OCI-LY1 (cell line): ENCODE measurements around the gene PLEKHA4.

Experiments
- H2AFZ ChIP-seq: fragments of 200-600 bp; sonication (generic), shearing (Covaris generic); 2 replicates; pipeline ENCODE4 v1.6.0; 2014; ENCODE audit warnings: antibody characterized with exemption, mild to moderate bottlenecking, low read length
- H3F3A ChIP-seq: fragments of 200-600 bp; sonication (generic), shearing (Covaris generic); 2 replicates; pipeline ENCODE4 v1.6.0; 2014; ENCODE audit warnings: mild to moderate bottlenecking, antibody characterized with exemption, low read length, moderate library complexity; ENCODE audit not compliant: insufficient read depth
- H3K27ac ChIP-seq: fragments of 200-600 bp; sonication (generic); 2 replicates; pipeline ENCODE4 v1.5.1; 2014; ENCODE audit warnings: low read length, mixed run types, mild to moderate bottlenecking, low read depth; ENCODE audit not compliant: poor library complexity, severe bottlenecking
- H3K27me3 ChIP-seq: fragments of 200-600 bp; sonication (generic); 2 replicates; pipeline ENCODE4 v1.6.0; 2014; ENCODE audit warnings: antibody characterized with exemption, mild to moderate bottlenecking, low read length, moderate library complexity; ENCODE audit not compliant: insufficient read depth
- H3K36me3 ChIP-seq: fragments of 200-600 bp; sonication (generic); 2 replicates; pipeline ENCODE4 v1.6.1; 2014; ENCODE audit warnings: mild to moderate bottlenecking, antibody characterized with exemption, low read length, moderate library complexity, mixed read lengths; ENCODE audit not compliant: insufficient read depth
- H3K4me1 ChIP-seq: fragments of 200-600 bp; sonication (generic); 2 replicates; pipeline ENCODE4 v1.5.1; 2014; ENCODE audit warnings: mild to moderate bottlenecking, low read length, moderate library complexity; ENCODE audit not compliant: insufficient read depth, severe bottlenecking
- H3K4me2 ChIP-seq: fragments of 200-600 bp; sonication (generic), shearing (Covaris generic); 2 replicates; pipeline ENCODE4 v1.6.1; 2014; ENCODE audit warnings: low read length
- H3K4me3 ChIP-seq: fragments of 200-600 bp; sonication (generic); 2 replicates; pipeline ENCODE4 v1.5.1; 2014; ENCODE audit warnings: low read length, low read depth, mild to moderate bottlenecking, mixed read lengths; ENCODE audit not compliant: poor library complexity, severe bottlenecking
- H3K79me2 ChIP-seq: fragments of 200-600 bp; shearing (Covaris generic); 2 replicates; pipeline ENCODE4 v1.6.1; 2016; ENCODE audit warnings: mixed run types, low read length, mixed read lengths; ENCODE audit not compliant: insufficient read depth
- H3K9ac ChIP-seq: fragments of 200-600 bp; sonication (generic), shearing (Covaris generic); 2 replicates; pipeline ENCODE4 v1.6.1; 2014; ENCODE audit warnings: mild to moderate bottlenecking, low read length, mixed read lengths
- H3K9me2 ChIP-seq: fragments of 200-600 bp; sonication (generic), shearing (Covaris generic); 2 replicates; pipeline ENCODE4 v1.6.1; 2014; ENCODE audit warnings: low read depth, mild to moderate bottlenecking, low read length, mixed read lengths
- H3K9me3 ChIP-seq: fragments of 200-600 bp; shearing (Covaris generic); 2 replicates; pipeline ENCODE4 v1.6.1; 2014; ENCODE audit warnings: low read length, mixed read lengths
- H4K20me1 ChIP-seq: fragments of 200-600 bp; sonication (generic), shearing (Covaris generic); 2 replicates; pipeline ENCODE4 v1.6.0; 2016; ENCODE audit warnings: mild to moderate bottlenecking, low read length; ENCODE audit not compliant: insufficient read depth
- CTCF ChIP-seq: fragments of 200-600 bp; sonication (generic), shearing (Covaris generic); IDR thresholded peaks from 2 replicates; pipeline ENCODE4 v1.5.1; 2017; ENCODE audit warnings: mild to moderate bottlenecking, antibody characterized with exemption, low read length, moderate library complexity, mixed read lengths
- EZH2 ChIP-seq: fragments of 200-600 bp; sonication (generic), shearing (Covaris generic); IDR thresholded peaks from 2 replicates; pipeline ENCODE4 v1.8.0; 2017; ENCODE audit warnings: borderline replicate concordance, mixed run types, mild to moderate bottlenecking, antibody characterized with exemption, low read length, moderate library complexity, mixed read lengths

Gene PLEKHA4

GRCh38 chr19:48867746-48868113 lies 687 bp downstream of the PLEKHA4 start:
- H3K9ac ChIP-seq = no peak overlapping the region
- peaks cover 26% of the 10 kb centered on the region for H3K27me3 ChIP-seq
- H3F3A ChIP-seq = no peaks in the 10 kb centered on the region
- H3K27ac ChIP-seq = no peak overlapping the region
- no peaks in the 10 kb centered on the region for H3K36me3 ChIP-seq
- no peak overlapping the region for H2AFZ ChIP-seq
- no peaks in the 10 kb centered on the region for H4K20me1 ChIP-seq
- H3K4me3 ChIP-seq = no peak overlapping the region
- no peaks in the 10 kb centered on the region for H3K9me2 ChIP-seq
- H3K4me1 ChIP-seq = peaks cover 10% of the 10 kb centered on the region
- no peaks in the 10 kb centered on the region for H3K79me2 ChIP-seq
- TF ChIP-seq CTCF = no peak
- no peak for TF ChIP-seq EZH2
- H3K4me2 ChIP-seq = no peak overlapping the region
- no peaks in the 10 kb centered on the region for H3K9me3 ChIP-seq

GRCh38 chr19:48867123-48867745 lies 1.2 kb downstream of the PLEKHA4 start:
- no peak overlapping the region for H3K4me2 ChIP-seq
- H3K4me1 ChIP-seq = peaks cover 10% of the 10 kb centered on the region
- no peaks in the 10 kb centered on the region for H4K20me1 ChIP-seq
- H3K27ac ChIP-seq = no peak overlapping the region
- H3K36me3 ChIP-seq = no peaks in the 10 kb centered on the region
- TF ChIP-seq CTCF = no peak
- no peak for TF ChIP-seq EZH2
- H3K27me3 ChIP-seq = peaks cover 28% of the 10 kb centered on the region
- H3K9me2 ChIP-seq = no peaks in the 10 kb centered on the region
- H3K9me3 ChIP-seq = no peaks in the 10 kb centered on the region
- H3F3A ChIP-seq = no peaks in the 10 kb centered on the region
- H3K9ac ChIP-seq = no peak overlapping the region
- H3K4me3 ChIP-seq = no peak overlapping the region
- H3K79me2 ChIP-seq = no peaks in the 10 kb centered on the region
- H2AFZ ChIP-seq = no peak overlapping the region

GRCh38 chr19:48866692-48867091 lies 1.7 kb downstream of the PLEKHA4 start:
- Histone ChIP-seq H3K9me3 (no peaks in the 10 kb centered on the region), H3K4me2 (no peak overlapping the region), H3K9me2 (no peaks in the 10 kb centered on the region), H3K79me2 (no peaks in the 10 kb centered on the region), H3K27ac (no peak overlapping the region), H3K9ac (no peak overlapping the region), H3F3A (no peaks in the 10 kb centered on the region), H3K27me3 (peaks cover 30% of the 10 kb centered on the region), H3K4me1 (peaks cover 7% of the 10 kb centered on the region), H3K36me3 (no peaks in the 10 kb centered on the region), H2AFZ (no peak overlapping the region), H3K4me3 (no peak overlapping the region), H4K20me1 (no peaks in the 10 kb centered on the region)
- TF ChIP-seq EZH2 (no peak), CTCF (no peak)
